CD8-positive, alpha-beta memory T cell (primary cell): ENCODE measurements around the gene CALML5. TPM values are rescaled to one million over a fixed set of nuclear protein-coding genes. Genes with fewer than 3 reads are reported as not detected.
A peak's percentile ranks its signal among the peaks of the same experiment; 100 is the strongest.

Source experiments
- CTCF ChIA-PET: fragments of 350-600 bp; sonication (Branson Sonifier 250); formaldehyde crosslinking; loops from one replicate; lab custom pipeline; 2021; ENCODE audit warnings: antibody characterized with exemption; lab: Charles Lee
- POLR2A ChIA-PET: fragments of 350-600 bp; sonication (Branson Sonifier 250); formaldehyde crosslinking; loops from one replicate; lab custom pipeline; 2021; ENCODE audit warnings: antibody characterized with exemption; lab: Charles Lee
- DNase-seq, 5 donors: peaks; one replicate each; pipeline versions ENCODE4 v3.0.0 to v3.0.0-alpha.2; 2020 to 2022; ENCODE audit warnings: mixed read lengths in 1 of 5
- H3K27ac ChIP-seq: one replicate; pipeline ENCODE4 v1.7.0; 2013; ENCODE audit warnings: low read depth, mild to moderate bottlenecking, low read length, moderate library complexity
- H3K27me3 ChIP-seq: 2 replicates; pipeline ENCODE4 v1.7.0; 2013; ENCODE audit warnings: low read length, mild to moderate bottlenecking; ENCODE audit not compliant: insufficient read depth, poor library complexity, severe bottlenecking
- H3K36me3 ChIP-seq: 2 replicates; pipeline ENCODE4 v1.7.0; 2013; ENCODE audit warnings: mild to moderate bottlenecking, low read length, moderate library complexity; ENCODE audit not compliant: insufficient read depth
- H3K4me1 ChIP-seq: 2 replicates; pipeline ENCODE4 v1.7.0; 2013; ENCODE audit warnings: mild to moderate bottlenecking, low read length, moderate library complexity; ENCODE audit not compliant: insufficient read depth
- H3K4me3 ChIP-seq: 2 replicates; pipeline ENCODE4 v1.7.0; 2013; ENCODE audit warnings: mild to moderate bottlenecking, low read length
- H3K9me3 ChIP-seq: 2 replicates; pipeline ENCODE4 v1.7.0; 2013; ENCODE audit warnings: mild to moderate bottlenecking, low read length
- H3K27ac Mint-ChIP-seq, 8 donors: one replicate each; pipeline ENCODE4 v1.8.0; 2020 to 2021; ENCODE audit warnings: mixed read lengths in 8 of 8, mild to moderate bottlenecking in 6 of 8, inconsistent platforms in 3 of 8, moderate library complexity in 3 of 8
- H3K27me3 Mint-ChIP-seq, 2 donors: one replicate each; pipeline ENCODE4 v1.8.0; 2020 to 2021; ENCODE audit warnings: mixed read lengths in 2 of 2, mild to moderate bottlenecking in 1 of 2, moderate library complexity in 1 of 2
- H3K36me3 Mint-ChIP-seq, 3 donors: one replicate each; pipeline ENCODE4 v1.8.0; 2020 to 2021; ENCODE audit warnings: mixed read lengths in 3 of 3, inconsistent platforms in 1 of 3, mild to moderate bottlenecking in 1 of 3
- H3K4me1 Mint-ChIP-seq, 3 donors: one replicate each; pipeline ENCODE4 v1.8.0; 2020 to 2021; ENCODE audit warnings: mixed read lengths in 3 of 3, inconsistent platforms in 1 of 3, mild to moderate bottlenecking in 1 of 3
- H3K4me3 Mint-ChIP-seq, 7 donors: one replicate each; pipeline ENCODE4 v1.8.0; 2020 to 2021; ENCODE audit warnings: mixed read lengths in 7 of 7, mild to moderate bottlenecking in 6 of 7, moderate library complexity in 4 of 7, inconsistent platforms in 2 of 7
- H3K9me3 Mint-ChIP-seq, 5 donors: one replicate each; pipeline ENCODE4 v1.8.0; 2020 to 2022; ENCODE audit warnings: mixed read lengths in 5 of 5, mild to moderate bottlenecking in 3 of 5, moderate library complexity in 2 of 5, inconsistent platforms in 1 of 5
- polyA plus RNA-seq: library from polyadenylated mRNA; unstranded; fragments of 300-500 nt; fragmentation: Illumina TruSeq; gene quantifications from one replicate; pipeline ENCODE4 v1.2.3, GENCODE V29; 2021
- total RNA-seq, 2 experiments: library from RNA; stranded (reverse); gene quantifications; one replicate each; pipeline ENCODE4 v1.2.3, GENCODE V29; 2021

CALML5 gene
- total and polyA plus RNA-seq, 3 experiments from 2014 or later, result not detected

DNA sequence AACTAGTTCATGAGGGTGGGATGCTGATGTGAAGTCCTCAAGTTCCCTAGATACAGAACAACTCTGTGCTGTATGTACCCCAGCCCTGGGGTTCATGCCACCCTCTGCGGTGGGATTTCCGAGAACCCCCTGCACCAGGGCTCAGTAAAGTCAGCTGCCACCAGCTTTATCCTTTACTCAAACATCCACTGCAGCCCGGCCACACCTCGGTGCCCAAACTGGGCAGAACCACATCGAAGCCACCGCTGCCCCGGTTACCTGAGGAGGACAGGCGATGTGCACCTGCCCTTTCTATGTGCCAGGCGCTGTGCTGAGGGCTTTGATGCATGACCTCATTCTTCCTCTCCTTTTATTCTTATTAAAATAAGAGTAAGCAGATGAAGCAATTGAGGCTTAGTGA lies 9.9 kb upstream of the CALML5 start:
- no peaks in the 10 kb centered on the region for H3K36me3 Mint-ChIP-seq
- no peak overlapping the region for H3K27ac Mint-ChIP-seq
- peaks cover 0 to 5% (median 4%) of the 10 kb centered on the region in 3 donors for H3K4me1 Mint-ChIP-seq
- peaks cover 4% of the 10 kb centered on the region for H3K4me1 ChIP-seq
- POLR2A ChIA-PET, result no interaction called here
- no peaks in the 10 kb centered on the region for H3K36me3 ChIP-seq
- H3K9me3 Mint-ChIP-seq, result no peaks in the 10 kb centered on the region
- CTCF ChIA-PET, result no interaction called here
- no peaks in the 10 kb centered on the region for H3K9me3 ChIP-seq
- H3K27me3 Mint-ChIP-seq, result peaks cover 6 to 21% of the 10 kb centered on the region in 2 donors
- no peak overlapping the region for H3K4me3 Mint-ChIP-seq
- H3K4me3 ChIP-seq, result no peak overlapping the region
- H3K27me3 ChIP-seq, result no peaks in the 10 kb centered on the region
- no peak overlapping the region for H3K27ac ChIP-seq
- peak in 1 of 5 donors; percentile 28 for DNase-seq

DNA sequence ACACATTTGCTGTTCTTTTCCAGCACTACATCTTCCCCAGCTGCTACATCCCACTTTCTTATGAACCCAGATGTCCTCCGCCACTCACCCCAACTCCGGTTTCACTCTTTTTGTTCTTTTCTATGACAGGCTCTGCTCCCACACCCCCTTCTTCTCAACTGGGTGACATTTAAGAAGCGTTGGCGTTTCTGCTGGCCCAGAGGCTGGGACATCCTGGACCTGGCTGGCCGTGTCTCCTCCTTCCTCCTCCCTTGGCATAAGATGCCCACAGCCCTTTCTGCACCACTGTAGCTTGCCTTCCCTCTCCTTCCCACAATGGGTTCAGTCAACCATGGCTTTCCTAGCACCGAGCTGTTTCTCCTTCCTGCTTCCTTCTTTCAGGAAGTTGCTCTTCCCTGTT lies 9.4 kb upstream of the CALML5 start:
- Histone ChIP-seq H3K36me3 (no peaks in the 10 kb centered on the region), H3K4me3 (no peak overlapping the region), H3K4me1 (peaks cover 4% of the 10 kb centered on the region), H3K27me3 (no peaks in the 10 kb centered on the region), H3K9me3 (no peaks in the 10 kb centered on the region), H3K27ac (no peak overlapping the region)
- Mint-ChIP-seq H3K36me3 (no peaks in the 10 kb centered on the region), H3K27ac (no peak overlapping the region), H3K4me1 (peaks cover 0 to 5% (median 4%) of the 10 kb centered on the region in 3 donors), H3K27me3 (peaks cover 6 to 26% of the 10 kb centered on the region in 2 donors), H3K4me3 (no peak overlapping the region), H3K9me3 (no peaks in the 10 kb centered on the region)
- ChIA-PET CTCF (no interaction called here), POLR2A (no interaction called here)
- peak in 1 of 5 donors; percentile 29 for DNase-seq

DNA sequence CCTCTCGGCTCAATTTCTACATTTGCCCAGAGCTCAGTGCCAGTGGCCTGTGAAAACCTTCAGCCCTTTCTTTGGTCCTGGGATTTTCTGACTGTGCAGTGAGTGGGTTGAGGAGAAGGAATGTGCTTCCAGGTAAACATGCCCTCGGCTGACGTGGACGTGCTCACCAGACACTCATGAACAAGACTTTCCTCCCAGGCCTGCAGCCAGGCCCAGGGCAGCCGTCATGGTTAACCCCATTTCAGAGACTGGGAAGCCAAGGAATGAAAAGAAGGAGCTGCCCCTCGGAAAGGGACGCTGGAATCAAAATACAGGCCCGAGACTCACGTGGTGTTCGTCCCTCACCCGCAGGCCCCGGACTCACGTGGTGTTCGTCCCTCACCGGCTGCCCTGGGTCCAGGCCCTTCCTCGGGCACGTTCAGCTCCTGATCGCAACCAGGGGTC lies 8.8 kb upstream of the CALML5 start:
- peak in 1 of 5 donors; percentile 33 for DNase-seq
- H3K9me3 ChIP-seq, result no peaks in the 10 kb centered on the region
- Mint-ChIP-seq H3K27me3 (peaks cover 6 to 31% of the 10 kb centered on the region in 2 donors), H3K9me3 (no peaks in the 10 kb centered on the region), H3K36me3 (no peaks in the 10 kb centered on the region), H3K4me3 (no peak overlapping the region), H3K27ac (peak overlapping the region in 1 of 8 donors; percentile 35), H3K4me1 (peaks cover 0 to 1% (median under 1%) of the 10 kb centered on the region in 3 donors)
- ChIA-PET CTCF (no interaction called here), POLR2A (no interaction called here)
- no peak overlapping the region for H3K4me3 ChIP-seq
- H3K36me3 ChIP-seq, result no peaks in the 10 kb centered on the region
- peaks cover 4% of the 10 kb centered on the region for H3K4me1 ChIP-seq
- no peak overlapping the region for H3K27ac ChIP-seq
- H3K27me3 ChIP-seq, result no peaks in the 10 kb centered on the region

DNA sequence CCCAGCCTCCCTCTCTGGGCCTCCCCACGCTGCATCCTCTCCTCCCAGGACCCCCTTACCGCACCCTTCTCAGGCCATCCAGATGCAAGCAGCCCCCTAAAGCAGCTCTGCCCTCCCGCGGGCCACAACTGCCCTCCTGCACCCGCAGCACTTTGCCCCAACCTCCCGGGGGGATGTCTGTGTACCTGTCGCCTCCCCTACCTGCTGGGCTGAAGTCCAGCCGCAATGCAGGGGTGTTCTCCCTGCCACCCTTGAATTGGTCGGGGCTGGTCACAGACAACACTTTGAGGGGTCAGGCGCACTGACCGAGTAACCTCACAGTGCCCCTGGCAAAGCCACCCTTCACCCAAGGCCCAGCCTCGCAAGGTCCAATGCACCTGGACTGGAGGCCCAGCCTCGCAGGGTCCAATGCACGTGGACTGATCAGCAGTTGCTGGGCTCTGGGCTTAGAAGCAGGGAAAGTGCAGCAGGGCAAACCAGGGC lies 8.3 kb upstream of the CALML5 start:
- H3K9me3 Mint-ChIP-seq, result no peaks in the 10 kb centered on the region
- Histone ChIP-seq H3K27me3 (no peaks in the 10 kb centered on the region), H3K9me3 (no peaks in the 10 kb centered on the region), H3K36me3 (no peaks in the 10 kb centered on the region), H3K4me3 (no peak overlapping the region), H3K4me1 (peaks cover under 1% of the 10 kb centered on the region), H3K27ac (no peak overlapping the region)
- DNase-seq, result peak in 1 of 5 donors; percentile 33
- H3K4me3 Mint-ChIP-seq, result no peak overlapping the region
- H3K4me1 Mint-ChIP-seq, result no peaks in the 10 kb centered on the region
- peaks cover 6 to 36% of the 10 kb centered on the region in 2 donors for H3K27me3 Mint-ChIP-seq
- H3K36me3 Mint-ChIP-seq, result no peaks in the 10 kb centered on the region
- ChIA-PET POLR2A (no interaction called here), CTCF (no interaction called here)
- no peak overlapping the region for H3K27ac Mint-ChIP-seq

DNA sequence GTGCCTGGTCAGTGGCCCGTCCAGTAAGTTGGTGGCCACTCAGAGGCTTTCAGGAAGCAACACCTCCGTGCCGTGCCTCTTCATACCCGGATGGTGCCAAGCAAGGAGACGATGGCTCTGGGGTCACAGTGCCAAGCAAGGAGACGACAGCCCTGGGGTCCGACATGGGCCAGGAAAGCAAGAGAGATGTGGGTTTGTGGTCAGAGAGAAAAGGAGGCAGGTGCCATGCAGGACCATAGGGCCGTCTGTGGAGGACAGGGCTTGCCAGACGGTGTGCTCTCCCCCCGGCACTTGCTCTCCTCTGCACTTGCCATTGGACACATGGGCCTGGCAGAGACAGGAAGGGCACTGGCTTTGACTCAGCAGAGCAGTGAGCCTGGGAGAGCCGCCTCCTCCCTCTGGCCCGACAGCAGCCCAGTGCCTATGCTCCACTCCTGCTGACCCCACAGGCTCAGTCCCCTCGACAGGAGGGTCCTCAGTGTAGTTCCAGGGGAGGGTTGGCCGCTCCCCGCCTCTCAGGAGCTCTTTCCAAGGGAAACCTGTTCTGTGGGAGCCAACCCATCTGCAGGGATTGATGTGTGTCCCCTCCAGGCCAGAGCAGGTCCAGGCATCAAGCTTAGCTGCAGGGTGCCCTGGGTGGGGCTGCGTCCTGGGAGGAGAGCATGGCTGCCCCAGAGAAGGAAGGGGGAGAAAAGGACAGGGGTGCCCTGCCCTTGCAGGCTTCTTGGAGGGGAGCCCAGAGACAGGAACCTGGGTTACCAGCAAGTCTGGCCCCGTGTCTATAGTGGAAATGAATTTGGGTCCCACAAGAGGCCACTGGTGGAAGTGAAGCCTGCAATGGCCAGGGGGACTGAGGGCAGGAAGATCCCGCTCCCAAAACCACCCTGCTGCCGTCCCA lies 7.6 kb upstream of the CALML5 start:
- Histone ChIP-seq H3K4me3 (no peak overlapping the region), H3K4me1 (no peaks in the 10 kb centered on the region), H3K27me3 (no peaks in the 10 kb centered on the region), H3K27ac (no peak overlapping the region), H3K9me3 (no peaks in the 10 kb centered on the region), H3K36me3 (no peaks in the 10 kb centered on the region)
- peak in 1 of 5 donors; percentile 13 for DNase-seq
- POLR2A ChIA-PET, result no interaction called here
- Mint-ChIP-seq H3K27ac (no peak overlapping the region), H3K9me3 (no peaks in the 10 kb centered on the region), H3K4me1 (no peaks in the 10 kb centered on the region), H3K4me3 (no peak overlapping the region), H3K27me3 (peaks cover 6 to 38% of the 10 kb centered on the region in 2 donors), H3K36me3 (no peaks in the 10 kb centered on the region)
- CTCF ChIA-PET, result no interaction called here

DNA sequence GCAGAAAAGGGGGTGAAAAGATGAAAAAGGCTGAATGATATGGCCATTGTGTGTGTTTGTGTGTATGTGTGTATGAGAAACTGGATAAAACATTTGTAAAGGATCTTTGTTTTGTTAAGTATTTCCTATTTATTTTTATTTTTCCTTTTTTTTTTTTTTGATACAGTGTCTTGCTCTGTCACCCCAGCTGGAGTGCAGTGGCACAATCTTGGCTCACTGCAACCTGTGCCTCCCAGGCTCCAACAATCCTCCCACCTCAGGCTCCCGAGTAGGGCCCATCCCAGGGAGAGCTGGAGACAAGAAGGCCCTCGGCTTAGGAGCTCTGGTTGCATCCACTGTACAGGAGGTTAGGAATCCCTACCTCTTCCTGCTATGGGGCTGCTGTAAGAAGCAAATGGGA lies 6.9 kb upstream of the CALML5 start:
- Mint-ChIP-seq H3K4me3 (no peak overlapping the region), H3K36me3 (no peaks in the 10 kb centered on the region), H3K27me3 (peaks cover 6 to 42% of the 10 kb centered on the region in 2 donors), H3K9me3 (no peaks in the 10 kb centered on the region), H3K4me1 (no peaks in the 10 kb centered on the region), H3K27ac (no peak overlapping the region)
- Histone ChIP-seq H3K27me3 (no peaks in the 10 kb centered on the region), H3K27ac (no peak overlapping the region), H3K4me1 (no peaks in the 10 kb centered on the region), H3K9me3 (no peaks in the 10 kb centered on the region), H3K4me3 (no peak overlapping the region), H3K36me3 (no peaks in the 10 kb centered on the region)
- POLR2A ChIA-PET, result no interaction called here
- peak in 1 of 5 donors; percentile 4 for DNase-seq
- CTCF ChIA-PET, result no interaction called here

DNA sequence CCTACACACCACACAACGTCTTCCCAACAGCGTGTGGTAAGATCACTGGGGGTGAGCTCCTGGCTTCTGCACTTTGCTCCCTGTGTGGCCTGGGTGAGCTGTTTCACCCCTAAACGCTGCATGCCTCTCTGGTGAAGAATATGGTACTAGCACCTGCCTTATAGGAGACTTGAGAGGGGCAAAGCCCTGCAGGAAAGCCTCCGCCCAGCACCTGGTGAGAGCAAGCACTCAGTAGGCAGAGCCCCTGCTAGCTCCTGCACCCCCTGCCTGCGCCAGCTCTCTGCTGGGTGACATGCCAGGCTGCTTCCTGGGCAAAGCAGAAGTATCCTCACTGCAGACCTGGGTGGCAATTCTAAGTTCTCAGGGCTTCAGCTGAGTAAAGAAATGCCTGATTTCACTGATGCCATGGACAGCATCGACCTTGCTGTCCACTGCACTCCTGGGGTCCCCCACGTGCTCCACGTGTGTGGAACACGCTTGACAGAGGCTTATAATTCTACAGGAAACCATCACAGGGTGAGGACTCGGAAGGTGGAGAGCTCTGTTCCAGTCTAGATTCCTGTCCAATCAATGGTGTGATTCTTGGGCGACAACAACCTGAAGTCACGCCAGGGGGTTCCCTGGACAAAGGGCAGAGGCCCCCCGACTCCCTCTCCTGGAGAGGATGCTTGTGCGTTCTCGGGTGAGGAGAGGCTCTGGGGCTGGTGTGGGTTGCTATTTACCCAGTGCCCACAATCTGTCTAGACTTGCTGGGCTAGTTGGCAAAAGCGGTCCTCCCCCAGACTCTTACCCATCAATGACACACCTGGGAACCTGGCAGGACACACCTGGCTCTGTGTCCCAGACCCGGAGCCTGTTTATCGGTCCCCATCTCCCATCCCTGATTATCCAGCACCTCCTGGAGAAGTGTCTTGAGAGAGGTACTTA lies 5.0 kb upstream of the CALML5 start:
- DNase-seq, result peak in 1 of 5 donors; percentile 33
- ChIA-PET CTCF (no interaction called here), POLR2A (no interaction called here)
- Histone ChIP-seq H3K27ac (no peak overlapping the region), H3K9me3 (no peaks in the 10 kb centered on the region), H3K27me3 (no peaks in the 10 kb centered on the region), H3K36me3 (no peaks in the 10 kb centered on the region), H3K4me3 (no peak overlapping the region), H3K4me1 (no peaks in the 10 kb centered on the region)
- Mint-ChIP-seq H3K9me3 (no peaks in the 10 kb centered on the region), H3K27me3 (peaks cover 3 to 47% of the 10 kb centered on the region in 2 donors), H3K36me3 (no peaks in the 10 kb centered on the region), H3K4me3 (no peak overlapping the region), H3K27ac (no peak overlapping the region), H3K4me1 (no peaks in the 10 kb centered on the region)

DNA sequence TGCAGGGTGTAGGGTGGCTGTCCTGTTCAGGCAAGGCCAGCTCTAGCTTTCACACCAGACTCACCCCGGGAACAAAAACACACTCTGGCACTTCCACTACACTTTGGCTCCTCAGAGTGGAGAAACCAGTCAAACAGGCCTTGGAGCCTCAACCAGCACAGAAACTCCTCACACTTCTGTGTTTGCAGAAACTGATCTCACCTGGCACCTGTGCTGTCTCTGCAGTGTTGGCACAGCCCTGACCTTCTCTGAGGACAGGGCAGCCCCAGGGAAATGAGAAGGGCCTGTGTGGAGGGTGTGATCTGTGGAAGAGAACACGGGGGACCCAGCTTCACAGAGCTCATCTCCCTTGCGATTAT lies 4.1 kb upstream of the CALML5 start:
- ChIA-PET POLR2A (no interaction called here), CTCF (no interaction called here)
- H3K4me1 Mint-ChIP-seq, result no peaks in the 10 kb centered on the region
- Histone ChIP-seq H3K4me1 (no peaks in the 10 kb centered on the region), H3K27me3 (no peaks in the 10 kb centered on the region), H3K36me3 (no peaks in the 10 kb centered on the region), H3K4me3 (no peak overlapping the region), H3K9me3 (no peaks in the 10 kb centered on the region), H3K27ac (no peak overlapping the region)
- no peaks in the 10 kb centered on the region for H3K9me3 Mint-ChIP-seq
- H3K27ac Mint-ChIP-seq, result no peak overlapping the region
- H3K36me3 Mint-ChIP-seq, result no peaks in the 10 kb centered on the region
- no peak overlapping the region for H3K4me3 Mint-ChIP-seq
- peaks cover 3 to 41% of the 10 kb centered on the region in 2 donors for H3K27me3 Mint-ChIP-seq
- no peak for DNase-seq
